NCI-H2227 treated with DMSO at 0.1 percent for 48 hours (cell line): ENCODE data around the gene TMPRSS9.

Experiments
- DNase-seq: peaks from one replicate; lab custom pipeline; 2025; lab: John Stamatoyannopoulos, UW

The TMPRSS9 gene

DNA sequence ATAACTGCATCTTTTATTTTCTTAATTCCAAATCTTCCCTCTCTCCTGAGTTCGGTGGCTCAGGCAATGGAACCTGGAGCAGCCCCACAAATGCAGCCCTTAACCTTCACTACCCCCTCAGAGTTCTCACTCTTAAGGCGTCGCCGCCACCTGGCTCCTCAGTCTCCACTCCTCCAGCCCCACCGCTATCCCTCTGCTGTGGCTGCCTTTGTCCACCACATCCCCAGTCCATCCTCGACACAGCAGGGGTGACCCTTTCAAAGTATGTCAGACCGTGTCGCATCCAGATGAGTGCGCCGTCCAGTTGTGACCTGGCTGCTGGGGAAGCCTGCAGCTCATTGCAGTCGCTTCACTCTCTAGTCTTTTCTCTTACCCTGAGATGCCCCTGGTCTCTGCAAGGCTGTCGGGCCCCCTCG, 30.6 kb upstream of the TMPRSS9 start:
- DNase-seq, result no peak

DNA sequence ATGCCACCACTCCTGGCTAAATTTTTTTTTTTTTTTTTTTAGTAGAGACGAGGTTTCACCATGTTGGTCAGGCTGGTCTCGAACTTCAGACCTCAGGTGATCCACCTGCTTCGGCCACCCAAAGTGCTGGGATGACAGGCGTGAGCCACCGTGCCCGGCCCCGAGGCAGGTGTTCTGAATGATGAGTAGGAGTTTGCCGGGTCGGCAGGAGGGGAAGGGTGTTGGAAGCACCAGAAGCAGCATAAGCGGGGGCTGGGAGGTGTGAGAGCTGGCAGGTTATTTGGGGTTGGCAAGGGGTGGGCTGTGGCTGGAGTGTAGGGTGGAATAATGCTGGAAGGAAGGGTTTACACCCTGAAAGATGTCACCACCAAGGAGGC, 29.8 kb upstream of the TMPRSS9 start:
- DNase-seq, result no peak

DNA sequence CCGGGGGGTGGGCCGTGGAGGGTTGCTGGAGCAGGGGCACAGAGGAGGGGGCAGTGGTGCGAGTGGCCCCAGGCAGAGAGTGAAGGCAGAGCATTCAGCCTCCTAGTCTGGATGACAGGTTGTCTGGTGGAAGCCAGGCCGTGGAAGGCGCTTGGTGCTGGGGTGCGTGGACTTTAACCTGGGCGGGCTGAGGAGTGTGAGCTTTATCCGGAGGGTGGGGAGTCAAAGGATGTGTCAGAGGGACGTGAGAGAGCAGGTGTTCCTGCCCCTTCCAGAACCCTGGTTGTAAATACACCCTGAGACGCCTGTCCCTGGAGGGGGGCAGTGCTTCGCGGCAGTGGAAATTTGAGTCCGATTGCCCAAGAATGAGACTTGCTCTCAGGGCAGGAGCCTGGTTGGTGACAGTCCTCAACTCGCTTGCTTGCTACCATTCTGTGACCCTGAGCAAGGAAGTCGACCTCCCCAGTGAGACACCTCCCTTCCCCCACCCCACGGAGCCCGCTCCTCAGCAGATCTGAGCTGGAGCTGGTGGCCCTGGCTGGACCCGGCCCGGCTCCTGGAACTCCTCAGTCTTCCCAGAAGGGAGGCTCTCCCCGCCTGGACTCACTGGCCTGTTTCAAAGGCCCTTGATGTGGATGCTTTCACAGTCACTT, 29.3 kb upstream of the TMPRSS9 start:
- no peak for DNase-seq

DNA sequence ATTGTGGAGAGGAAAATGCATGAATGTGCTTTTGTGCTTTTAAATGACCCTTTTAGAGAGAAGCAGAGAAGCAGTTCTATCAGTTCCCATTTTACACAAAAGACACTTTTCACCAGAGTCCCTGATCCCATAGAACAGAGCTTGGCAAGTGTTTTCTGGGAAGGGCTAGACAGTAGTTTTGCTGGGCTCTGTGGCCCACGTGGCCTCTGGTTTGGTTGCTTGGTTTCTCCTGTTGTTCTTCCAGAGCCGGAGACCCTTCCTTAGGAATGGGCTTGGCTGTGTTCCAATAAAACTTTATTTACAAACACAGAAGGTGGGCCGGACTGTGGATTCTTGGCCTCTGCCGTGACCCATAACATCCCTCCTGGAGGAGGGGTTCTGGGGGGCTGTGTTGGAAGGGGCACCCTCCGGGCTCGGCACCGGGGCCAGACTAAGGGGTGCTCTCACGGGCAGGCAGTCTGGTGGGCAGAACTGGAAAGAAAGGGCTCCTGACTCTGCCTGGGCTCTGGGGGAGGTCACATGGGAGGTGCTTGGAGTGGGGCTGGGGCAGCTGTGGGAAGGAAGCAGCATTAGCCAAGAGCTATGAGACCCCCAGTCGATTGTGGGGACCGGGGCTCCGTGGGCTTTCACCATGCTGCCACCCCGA, 28.3 kb upstream of the TMPRSS9 start:
- DNase-seq, result no peak

DNA sequence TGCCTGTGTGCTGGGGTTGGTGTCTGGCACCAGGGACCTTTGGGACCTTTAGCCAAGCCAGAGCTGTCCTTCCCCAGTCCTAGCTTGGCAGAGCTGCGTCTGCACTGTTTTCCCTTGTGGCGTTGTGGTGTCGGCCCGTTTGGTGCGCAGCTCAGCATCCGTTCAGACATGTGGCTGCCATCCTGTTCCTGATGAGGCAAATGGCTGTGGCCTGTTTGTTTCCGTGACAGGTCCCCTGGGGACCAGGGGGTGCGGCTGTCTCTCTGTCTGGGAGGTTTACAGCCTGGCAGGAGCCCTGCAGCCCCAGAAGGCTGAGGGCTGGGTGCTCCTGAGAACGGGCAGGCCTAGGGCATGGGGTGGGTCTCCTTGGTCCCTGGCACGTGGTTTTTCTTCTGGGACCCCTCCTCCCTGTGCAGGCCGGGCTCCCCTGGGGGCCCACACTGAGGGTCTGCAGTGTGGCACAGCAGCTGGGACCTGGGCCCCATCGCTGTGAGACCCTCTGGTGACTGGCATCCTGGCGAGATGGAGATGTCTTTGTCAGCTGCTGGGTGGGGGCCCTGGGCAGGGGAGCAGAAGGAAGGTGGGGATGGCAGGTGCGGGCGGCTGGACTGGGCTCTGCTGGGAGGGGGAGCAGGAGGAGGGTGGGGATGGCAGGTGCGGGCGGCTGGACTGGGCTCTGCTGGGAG, 27.6 kb upstream of the TMPRSS9 start:
- no peak for DNase-seq

DNA sequence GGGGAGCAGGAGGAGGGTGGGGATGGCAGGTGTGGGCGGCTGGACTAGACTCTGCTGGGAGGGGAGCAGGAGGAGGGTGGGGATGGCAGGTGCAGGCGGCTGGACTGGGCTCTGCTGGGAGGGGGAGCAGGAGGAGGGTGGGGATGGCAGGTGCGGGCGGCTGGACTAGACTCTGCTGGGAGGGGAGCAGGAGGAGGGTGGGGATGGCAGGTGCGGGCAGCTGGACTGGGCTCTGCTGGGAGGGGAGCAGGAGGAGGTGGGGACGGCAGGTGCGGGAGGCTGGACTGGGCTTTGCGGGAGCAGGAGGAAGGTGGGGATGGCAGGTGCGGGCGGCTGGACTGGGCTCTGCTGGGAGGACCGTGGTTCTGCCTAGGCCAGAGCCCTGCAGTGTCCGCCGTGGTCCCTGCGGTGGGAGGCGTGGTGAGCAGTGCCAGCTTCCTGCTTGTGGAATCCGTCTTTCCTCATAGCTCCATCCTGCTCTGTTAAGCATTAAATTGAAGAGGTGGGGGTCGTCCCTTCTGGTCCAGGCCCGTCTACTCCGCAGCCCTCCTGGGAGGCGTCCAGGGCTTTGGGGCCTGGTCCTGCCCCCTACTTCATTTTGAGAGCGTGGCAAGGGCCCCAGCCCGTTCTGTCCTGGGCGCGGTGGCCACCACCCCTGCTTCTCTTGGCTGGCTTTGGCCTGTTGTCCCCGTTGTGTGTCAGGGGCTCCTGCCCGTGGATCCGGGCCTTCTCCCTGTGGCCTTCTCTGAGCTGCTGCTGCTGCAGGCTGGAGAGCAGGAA, 26.8 kb upstream of the TMPRSS9 start:
- no peak for DNase-seq

DNA sequence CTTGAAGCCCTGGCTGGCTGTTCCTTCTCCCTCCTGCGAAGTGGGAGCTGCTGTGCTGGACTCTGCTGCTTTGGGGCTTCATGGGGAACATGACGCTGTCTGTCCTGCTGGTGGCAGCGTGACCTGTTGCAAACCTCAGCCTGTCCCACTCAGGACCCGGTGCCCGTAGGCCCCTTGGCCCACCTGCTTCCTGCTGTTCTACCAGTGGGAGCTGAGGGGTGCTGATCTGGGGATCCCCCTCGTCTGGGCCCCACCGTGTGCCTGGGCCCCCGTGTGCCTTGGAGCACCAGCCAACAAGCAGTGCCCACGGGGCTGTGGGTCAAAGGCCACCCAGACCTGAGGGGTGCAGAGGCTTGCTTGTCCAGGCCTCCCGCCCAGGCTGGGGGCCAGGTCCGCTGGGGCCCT, 26.3 kb upstream of the TMPRSS9 start:
- DNase-seq, result no peak

DNA sequence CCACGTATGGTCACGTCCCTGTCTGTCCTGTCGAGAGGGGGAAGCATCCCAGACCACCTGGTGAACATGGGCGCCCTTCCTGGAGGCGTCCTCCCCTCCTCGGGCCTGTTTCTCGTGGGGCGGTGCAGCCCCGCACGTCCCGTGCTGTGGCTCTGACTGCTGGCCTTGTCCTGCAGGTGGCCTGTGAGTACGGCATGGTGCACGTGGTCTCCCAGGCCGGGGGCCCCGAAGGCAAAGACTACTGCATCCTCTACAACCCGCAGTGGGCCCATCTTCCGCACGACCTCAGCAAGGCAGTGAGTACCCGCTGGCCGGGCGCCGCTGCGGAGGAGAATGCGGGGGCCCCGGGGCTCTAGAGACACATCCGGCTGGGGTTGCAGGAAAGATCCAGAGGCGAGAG, 25.6 kb upstream of the TMPRSS9 start:
- no peak for DNase-seq

DNA sequence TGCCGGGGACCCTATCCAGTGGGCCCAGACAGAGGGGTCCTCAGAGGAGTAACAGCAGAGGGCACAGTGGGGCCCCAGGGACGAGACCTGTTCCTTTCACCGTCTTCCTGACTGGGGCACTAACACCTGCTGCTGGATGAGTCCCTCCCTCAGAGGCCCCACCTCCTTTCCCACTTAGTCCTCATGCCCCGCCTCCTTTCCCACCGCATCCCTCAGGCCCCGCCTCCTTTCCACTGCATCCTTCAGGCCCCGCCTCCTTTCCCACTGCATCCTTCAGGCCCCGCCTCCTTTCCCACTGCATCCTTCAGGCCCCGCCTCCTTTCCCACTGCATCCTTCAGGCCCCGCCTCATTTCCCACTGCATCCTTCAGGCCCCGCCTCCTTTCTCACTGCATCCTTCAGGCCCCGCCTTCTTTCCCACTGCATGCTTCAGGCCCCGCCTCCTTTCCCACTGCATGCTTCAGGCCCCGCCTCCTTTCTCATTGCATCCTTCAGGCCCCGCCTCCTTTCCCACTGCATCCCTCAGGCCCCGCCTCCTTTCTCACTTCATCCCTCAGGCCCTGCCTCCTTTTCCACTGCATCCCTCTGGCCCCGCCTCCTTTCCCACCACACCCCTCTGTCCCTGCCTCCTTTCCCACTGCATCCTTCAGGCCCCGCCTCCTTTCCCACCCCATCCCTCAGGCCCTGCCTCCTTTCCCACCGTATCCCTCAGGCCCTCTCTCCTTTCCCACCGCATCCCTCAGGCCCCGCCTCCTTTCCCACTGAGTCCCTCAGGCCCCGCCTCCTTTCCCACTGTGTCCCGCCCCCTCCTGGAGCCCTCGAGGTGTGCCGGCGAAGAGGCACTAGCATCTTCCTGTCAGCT, 24.8 kb upstream of the TMPRSS9 start:
- no peak for DNase-seq

DNA sequence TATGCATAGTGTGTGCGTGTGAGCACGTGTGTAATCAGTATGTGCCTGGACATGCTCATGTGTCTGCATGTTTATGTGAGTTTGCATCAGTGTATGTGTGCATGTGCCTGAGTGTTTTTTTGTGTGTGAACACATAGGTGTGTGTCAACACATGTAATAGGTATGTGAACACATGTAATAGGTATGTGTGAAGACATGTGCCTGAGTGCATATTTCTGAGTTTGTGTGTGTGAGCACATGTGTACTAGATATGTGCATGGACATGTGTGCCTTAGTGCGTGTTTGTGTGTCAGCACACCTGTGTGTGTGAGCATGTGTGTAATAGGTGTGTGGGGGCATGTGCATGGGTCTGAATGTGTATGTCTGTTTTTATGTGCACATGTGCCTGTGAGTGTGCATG, 24.2 kb upstream of the TMPRSS9 start:
- no peak for DNase-seq

DNA sequence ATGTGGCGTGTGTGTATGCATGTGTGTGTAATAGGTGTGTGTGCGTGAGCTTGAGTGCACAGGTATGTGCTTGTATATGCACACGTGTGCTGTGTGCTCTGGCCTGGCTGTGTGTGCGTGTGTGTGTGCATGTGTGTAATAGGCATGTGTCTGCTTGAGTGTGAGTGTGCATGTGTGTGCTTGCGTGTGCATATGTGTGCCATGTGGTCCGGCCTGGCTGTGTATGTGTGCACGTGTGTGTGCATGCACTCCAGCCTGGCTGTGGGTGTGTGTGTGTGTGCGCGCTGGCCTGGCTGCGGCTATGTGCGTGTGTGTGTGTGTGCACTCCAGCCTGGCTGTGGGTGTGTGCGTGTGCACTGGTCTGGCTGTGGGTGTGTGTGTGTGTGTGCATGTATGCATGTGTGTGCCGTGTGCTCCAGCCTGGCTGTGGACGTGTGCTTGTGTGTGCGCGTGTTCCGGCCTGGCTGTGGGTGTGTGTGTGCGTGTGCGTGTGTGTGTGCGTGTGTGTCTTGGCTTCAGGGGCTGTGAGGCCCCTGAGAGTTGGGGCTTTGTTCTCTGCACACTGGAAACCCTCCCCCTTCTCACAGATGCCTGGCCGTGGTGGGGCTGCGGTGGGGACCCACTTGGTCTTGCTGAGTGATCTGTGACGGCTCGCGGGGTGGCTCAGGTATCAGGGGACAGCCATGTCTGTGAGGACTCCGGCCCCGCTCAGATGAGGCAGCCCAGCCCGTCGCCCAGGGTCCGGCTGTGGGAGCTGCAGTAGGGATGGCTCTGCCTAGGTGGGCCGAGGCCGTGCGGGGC, 23.3 kb upstream of the TMPRSS9 start:
- DNase-seq, result no peak

DNA sequence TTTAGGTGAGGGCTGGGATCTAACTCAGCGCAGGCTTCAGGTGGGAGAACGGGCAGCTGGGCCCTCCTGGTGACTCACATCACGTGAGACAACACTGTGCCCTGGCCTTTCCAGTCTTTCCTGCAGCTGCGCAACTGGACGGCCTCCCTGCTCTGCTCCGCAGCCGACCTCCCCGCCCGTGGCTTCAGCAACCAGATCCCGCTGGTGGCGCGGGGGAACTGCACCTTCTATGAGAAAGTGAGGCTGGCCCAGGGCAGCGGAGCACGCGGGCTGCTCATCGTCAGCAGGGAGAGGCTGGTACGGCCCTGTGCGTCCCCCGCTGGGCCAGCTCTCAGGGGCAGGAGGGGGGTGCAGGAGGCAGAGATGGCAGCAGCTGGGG, 22.7 kb upstream of the TMPRSS9 start:
- no peak for DNase-seq

DNA sequence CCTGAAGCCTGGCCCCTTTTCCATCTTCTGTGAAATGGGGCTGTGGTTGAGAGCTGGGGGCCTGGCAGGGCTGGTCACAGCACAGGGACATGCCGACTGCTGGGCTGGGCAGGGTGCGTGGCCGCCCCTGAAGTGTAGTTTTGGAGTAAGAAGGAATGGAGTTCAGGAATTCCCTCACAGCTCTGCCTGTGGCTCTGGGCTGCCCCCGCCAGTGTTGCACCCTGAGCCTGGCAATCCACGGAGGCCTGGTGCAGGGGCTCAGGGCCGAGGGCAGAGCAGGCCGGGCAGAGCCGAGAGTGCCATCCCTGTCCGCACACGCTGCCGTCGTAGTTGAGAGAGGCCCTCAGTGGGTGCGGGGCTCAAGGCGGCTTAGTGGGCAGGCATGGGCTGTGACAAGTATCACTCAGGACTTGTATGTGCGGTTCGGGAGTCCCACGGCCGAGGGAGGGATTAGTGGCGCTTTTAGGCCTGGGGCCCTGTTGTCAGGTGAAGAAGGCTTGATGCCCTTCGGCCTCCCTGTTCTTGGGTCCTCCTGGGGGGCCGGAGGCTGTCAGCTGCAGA, 21.9 kb upstream of the TMPRSS9 start:
- no peak for DNase-seq

DNA sequence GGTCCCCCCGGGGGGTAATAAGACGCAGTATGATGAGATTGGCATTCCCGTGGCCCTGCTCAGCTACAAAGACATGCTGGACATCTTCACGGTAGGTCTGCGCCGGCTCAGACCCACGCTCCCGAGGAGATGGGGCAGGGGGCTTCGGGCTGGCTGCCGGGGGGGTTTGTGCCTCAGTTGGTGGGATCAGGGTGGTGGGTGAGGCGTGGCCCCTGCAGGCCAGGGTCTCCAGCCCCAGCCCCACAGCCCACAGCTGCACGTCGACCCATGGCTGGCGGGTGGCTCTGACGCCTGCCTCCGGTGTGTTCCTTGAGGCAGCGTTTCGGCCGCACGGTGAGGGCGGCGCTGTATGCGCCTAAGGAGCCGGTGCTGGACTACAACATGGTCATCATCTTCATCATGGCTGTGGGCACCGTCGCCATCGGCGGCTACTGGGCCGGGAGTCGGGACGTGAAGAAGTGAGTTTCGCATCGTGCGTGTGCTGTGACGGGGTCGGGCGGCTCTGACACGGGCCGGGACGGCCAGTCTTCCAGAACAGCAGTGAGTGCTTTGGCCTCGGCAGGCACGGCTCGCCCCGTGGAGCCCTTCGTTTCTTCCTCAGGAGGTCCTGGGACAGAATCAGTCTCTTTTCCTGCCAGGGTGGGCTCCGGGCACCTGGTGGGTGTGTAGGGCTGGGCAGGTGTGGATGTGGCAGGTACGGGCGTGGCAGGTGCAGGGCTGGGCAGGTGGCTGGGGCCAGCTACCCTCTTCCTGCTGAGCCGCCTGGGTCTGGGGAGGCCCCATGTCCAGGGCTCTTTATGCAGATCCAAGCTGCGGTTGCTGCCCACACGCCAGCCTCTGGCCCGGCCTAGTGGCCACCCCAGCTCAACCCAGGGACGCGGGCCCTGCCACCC, 21.1 kb upstream of the TMPRSS9 start:
- DNase-seq, result no peak

DNA sequence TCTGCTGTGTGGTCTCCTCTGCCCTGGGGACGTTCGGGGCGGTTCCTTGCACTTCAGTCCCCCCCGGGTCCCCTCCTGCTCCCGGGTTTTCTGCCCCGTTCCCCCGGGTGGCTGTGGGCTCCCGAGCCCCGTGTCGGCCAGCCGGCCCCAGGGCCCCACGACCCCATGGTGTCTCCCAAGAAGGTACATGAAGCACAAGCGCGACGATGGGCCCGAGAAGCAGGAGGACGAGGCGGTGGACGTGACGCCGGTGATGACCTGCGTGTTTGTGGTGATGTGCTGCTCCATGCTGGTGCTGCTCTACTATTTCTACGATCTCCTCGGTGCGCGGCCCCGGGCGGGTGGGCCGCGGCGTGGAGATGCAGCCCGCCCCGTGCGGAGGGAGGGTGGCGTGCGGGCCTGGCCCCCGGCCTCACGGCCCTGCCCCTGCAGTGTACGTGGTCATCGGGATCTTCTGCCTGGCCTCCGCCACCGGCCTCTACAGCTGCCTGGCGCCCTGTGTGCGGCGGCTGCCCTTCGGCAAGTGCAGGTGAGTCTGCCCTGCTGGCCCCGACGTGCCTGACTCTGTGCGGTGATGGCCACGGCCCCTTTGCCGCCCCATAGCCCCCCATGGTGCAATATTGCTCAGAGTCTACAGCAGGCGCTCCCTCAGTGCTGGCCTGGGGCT, 20.3 kb upstream of the TMPRSS9 start:
- DNase-seq, result no peak

DNA sequence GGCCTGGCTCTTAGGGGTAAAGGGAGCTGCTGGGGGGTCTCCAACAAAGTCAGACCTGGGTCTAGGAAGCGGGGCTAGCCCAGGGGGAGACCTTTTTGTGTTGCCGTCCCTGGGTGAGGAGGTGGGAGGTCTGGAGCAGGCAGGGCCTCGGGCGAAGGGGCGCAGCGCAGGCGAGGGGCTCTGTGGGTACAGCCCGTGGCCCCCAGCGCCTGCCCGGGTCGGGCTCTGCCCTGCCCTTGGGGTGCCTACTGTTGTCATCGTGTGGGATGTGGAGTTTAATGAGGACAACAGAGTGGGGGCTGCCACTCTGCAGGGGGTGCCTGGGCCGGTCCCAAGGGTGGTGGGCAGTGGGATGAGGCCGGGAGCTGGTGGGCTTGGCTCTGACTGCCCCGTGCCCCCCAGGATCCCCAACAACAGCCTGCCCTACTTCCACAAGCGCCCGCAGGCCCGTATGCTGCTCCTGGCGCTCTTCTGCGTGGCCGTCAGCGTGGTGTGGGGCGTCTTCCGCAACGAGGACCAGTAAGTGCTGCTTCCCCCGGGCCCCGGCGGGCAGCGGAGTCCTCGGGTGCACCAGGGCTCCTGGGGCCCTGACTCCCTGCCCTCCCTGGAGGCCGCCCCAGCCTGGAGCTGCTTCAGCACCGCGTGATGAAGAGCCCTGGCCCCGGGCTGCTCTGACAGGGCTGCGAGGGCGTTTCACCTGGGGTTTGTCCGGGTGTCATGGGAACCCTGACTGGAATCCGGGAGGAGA, 19.4 kb upstream of the TMPRSS9 start:
- no peak for DNase-seq

DNA sequence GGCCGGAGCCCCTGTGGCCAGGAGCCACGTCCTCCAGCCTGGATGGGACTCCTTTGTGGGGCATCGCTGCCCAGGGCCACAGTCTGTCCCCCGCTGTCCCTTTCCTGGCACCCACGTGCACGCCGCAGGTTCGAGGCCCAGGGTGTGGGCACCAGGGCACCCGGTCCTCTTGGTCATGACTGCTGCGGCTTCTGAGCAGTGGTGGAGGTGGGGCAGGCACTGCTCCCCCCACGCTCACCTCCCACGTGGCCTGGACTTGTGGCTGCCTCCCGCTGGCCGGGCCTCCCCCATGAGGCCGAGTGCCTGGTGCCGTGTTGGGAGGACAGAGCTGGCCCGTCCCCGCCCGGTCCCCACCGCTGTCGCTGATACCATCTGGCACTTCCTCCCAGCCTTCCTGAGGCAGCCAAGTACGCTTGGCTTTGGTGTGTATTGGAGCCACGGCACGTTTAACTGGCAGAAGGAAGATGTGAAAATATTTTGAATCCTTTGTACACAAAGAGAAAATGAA, 18.8 kb upstream of the TMPRSS9 start:
- no peak for DNase-seq

DNA sequence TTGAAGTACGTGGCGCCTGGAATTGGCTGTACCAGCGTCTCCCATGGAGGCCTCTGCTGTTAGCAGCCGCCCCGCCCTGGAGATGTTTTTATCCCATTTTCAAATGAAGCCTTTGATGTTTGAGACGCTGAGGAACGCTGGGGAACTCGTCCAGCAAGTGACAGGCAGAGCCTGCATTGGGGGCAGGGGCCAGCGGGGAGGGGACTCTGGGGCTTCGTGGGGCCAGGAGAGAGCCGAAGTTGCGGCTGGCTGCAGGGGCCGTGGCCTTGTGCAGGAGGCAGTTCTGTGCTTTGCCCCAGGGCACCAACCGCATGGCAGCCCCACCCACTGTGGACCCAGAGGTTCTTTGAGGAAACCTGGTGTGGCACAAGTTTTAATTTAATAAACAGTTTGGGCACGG, 18.1 kb upstream of the TMPRSS9 start:
- no peak for DNase-seq
